ENCODE measurements around the gene ERVH48-1. TPM values are rescaled to one million over a fixed set of nuclear protein-coding genes. Genes with fewer than 3 reads are reported as not detected.
"Not testable (repeated sequence)": the region's sequence is repeated elsewhere in the genome, so short reads cannot be mapped to it uniquely, and the experiment has no call there.

ERVH48-1 gene
- total and polyA plus RNA-seq, 10 donors: 0.05 TPM; not detected in 9

DNA sequence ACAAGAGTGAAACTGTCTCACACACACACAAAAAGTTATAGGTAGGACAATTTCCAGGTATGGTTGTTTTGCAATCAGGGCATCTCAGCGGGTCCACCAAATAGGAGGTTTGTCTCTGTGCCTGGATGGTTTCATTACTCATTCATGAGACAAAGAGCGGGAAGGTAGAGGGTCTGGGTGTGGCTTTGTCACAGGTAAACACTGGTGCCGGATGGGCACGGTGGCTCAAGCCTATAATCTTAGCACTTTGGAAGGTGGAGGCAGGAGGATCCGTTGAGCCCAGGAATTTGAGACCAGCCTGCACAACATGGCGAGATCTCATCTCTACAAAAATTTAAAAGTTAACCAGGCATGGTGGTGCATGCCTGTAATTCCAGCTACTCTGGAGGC, 16.3 kb upstream of the ERVH48-1 start:
- H3K4me1 ChIP-seq: peaks cover 0 to 13% (median 0%) of the 10 kb centered on the region in 6 donors
- peak; percentile 9 for DNase-seq
- H3K27me3 ChIP-seq (replicated peaks in 1 of 7): no peaks in the 10 kb centered on the region
- intact Hi-C loops (cut with DNase I; ENCODE audit: low total_unique reads): no loop called here
- H3K27ac ChIP-seq: no peak overlapping the region
- no peaks in the 10 kb centered on the region for H3K36me3 ChIP-seq
- no peak overlapping the region for H3K4me3 ChIP-seq
- H3K9me3 ChIP-seq: no peaks in the 10 kb centered on the region
- TF ChIP-seq POLR2A (IDR thresholded peaks at IDR 0.05) (no peak), POLR2AphosphoS5 (IDR thresholded peaks at IDR 0.05) (no peak)
- TF ChIP-seq, protein P1, sequence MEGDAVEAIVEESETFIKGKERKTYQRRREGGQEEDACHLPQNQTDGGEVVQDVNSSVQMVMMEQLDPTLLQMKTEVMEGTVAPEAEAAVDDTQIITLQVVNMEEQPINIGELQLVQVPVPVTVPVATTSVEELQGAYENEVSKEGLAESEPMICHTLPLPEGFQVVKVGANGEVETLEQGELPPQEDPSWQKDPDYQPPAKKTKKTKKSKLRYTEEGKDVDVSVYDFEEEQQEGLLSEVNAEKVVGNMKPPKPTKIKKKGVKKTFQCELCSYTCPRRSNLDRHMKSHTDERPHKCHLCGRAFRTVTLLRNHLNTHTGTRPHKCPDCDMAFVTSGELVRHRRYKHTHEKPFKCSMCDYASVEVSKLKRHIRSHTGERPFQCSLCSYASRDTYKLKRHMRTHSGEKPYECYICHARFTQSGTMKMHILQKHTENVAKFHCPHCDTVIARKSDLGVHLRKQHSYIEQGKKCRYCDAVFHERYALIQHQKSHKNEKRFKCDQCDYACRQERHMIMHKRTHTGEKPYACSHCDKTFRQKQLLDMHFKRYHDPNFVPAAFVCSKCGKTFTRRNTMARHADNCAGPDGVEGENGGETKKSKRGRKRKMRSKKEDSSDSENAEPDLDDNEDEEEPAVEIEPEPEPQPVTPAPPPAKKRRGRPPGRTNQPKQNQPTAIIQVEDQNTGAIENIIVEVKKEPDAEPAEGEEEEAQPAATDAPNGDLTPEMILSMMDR (IDR thresholded peaks at IDR 0.05 in 8 of 11, conservative IDR thresholded peaks at IDR 0.05 in 3 of 11): no peak
- 88 to 95% (median 94%) methylated on average over 6 of the region's 6 CpGs for WGBS, 5 donors

DNA sequence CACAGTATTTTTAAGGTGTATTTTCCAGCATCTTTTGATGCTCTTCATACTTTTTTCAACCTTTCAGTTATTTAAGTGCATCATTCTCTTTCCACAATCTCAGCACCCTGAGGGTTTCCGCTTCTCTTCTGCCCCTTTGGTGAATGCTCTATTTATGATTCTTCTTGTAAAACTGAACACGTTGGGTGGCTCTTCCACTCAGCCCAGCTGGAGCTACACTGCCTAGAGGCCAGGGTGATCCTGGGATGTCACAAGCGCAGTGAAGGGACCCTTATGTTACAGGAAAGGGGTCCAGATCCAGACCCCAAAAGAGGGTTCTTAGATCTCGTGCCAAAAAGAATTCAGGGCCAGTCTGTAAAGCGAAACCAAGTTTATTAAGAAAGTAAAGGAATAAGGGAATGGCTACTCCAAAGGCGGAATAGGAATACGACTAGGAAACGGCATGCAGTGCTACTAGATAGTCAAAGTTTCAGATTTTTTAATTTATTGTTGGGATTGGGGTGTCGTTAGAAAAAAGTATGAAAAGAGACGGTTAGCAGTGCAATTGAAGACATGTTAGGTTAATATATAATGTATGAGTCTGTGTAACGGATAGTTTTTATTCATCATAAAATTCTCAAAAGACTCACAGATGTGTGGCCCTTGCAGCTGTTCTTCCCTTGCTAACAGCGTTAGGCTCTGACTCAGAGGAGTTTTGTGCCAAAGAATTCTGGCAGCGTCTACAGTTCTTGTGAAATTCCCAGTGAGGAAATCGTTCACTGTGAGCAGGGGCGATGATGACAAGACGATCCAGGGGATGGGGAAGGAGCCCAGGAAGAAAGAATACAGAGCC, 14.4 kb upstream of the ERVH48-1 start:
- H3K4me3 ChIP-seq: no peak overlapping the region

DNA sequence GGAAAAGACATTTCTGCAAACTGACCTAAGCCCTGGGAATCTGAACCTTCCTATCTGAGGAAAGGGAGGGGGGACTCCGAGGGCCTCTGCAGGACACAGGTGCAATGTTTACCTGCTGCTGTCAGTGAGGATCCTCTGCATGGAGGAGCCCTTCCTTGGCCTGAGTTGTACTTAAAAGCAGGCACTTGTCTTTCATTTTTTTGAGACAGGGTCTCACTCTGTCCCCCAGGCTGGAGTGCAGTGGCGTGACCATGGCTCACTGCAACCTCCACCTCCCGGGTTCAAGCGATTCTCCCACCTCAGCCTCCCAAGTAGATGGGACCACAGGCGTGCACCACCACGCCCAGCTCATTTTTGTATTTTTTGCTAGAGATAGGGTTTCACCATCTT, 13.2 kb upstream of the ERVH48-1 start:
- H3K4me3 ChIP-seq; H3K27me3 ChIP-seq (replicated peaks in 1 of 7); H3K27ac ChIP-seq; H3K9me3 ChIP-seq; intact Hi-C loops (cut with DNase I; ENCODE audit: low total_unique reads); H3K36me3 ChIP-seq: not testable (repeated sequence)
- 90 to 95% (median 94%) methylated on average over 6 of the region's 6 CpGs for WGBS, 5 donors
- H3K4me1 ChIP-seq: peaks cover 0 to 13% (median 0%) of the 10 kb centered on the region in 6 donors
- DNase-seq: peak; percentile 15

More for the DNA sequence above, 14.4 kb upstream of the ERVH48-1 start:
- intact Hi-C loops (cut with DNase I; ENCODE audit: low total_unique reads): no loop called here
- Histone ChIP-seq H3K27me3 (replicated peaks in 1 of 7) (no peaks in the 10 kb centered on the region), H3K9me3 (no peaks in the 10 kb centered on the region), H3K36me3 (no peaks in the 10 kb centered on the region), H3K27ac (no peak overlapping the region), H3K4me1 (peaks cover 0 to 13% (median 0%) of the 10 kb centered on the region in 6 donors)
- TF ChIP-seq POLR2A (IDR thresholded peaks at IDR 0.05) (no peak), POLR2AphosphoS5 (IDR thresholded peaks at IDR 0.05) (peak in 1 of 3 donors; percentile 50)
- TF ChIP-seq, protein P1 (IDR thresholded peaks at IDR 0.05 in 8 of 11, conservative IDR thresholded peaks at IDR 0.05 in 3 of 11): no peak
- WGBS, 5 donors: 63 to 79% (median 71%) methylated on average over 16 of the region's 16 CpGs
- peak; percentile 23 for DNase-seq

DNA sequence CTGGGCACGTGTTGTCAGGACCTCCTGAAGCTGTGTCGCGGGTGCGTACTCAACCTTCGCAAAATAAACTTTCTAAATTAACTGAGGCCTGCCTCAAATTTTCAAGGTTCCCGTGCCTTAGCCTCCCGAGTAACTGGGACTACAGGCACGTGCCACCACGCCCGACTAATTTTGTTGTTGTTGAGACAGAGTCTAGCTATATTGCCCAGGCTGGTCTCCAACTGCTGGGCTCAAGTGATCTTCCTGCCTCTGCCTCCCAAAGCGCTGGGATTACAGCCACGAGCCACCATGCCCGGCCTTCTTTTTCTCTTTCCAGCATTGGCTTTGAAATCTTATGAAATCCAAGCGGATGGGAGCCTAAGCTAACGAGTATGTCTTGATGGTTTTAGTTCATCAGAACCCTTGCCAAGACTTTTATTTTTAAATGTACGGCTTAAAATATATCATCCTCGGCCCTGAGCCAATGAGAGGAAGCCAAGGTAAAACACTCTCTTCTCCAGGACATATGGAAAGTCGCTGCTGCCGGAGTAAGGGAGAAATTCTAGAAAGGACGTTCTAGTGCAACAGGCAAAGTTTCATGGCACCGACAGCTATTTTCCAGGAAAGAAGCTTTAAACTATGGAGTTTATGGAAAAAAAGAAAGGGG, 12.7 kb upstream of the ERVH48-1 start:
- intact Hi-C loops (cut with DNase I; ENCODE audit: low total_unique reads): no loop called here
- DNase-seq: peak; percentile 33
- Histone ChIP-seq H3K27ac (no peak overlapping the region), H3K4me1 (peaks cover 0 to 13% (median 0%) of the 10 kb centered on the region in 6 donors), H3K36me3 (no peaks in the 10 kb centered on the region), H3K9me3 (no peaks in the 10 kb centered on the region), H3K4me3 (no peak overlapping the region), H3K27me3 (replicated peaks in 1 of 7) (no peaks in the 10 kb centered on the region)
- no peak for TF ChIP-seq POLR2AphosphoS5 (IDR thresholded peaks at IDR 0.05)
- TF ChIP-seq, protein P1 (IDR thresholded peaks at IDR 0.05 in 8 of 11, conservative IDR thresholded peaks at IDR 0.05 in 3 of 11): no peak
- no peak for TF ChIP-seq POLR2A (IDR thresholded peaks at IDR 0.05)
- 92 to 95% (median 95%) methylated on average over 21 of the region's 21 CpGs for WGBS, 5 donors

DNA sequence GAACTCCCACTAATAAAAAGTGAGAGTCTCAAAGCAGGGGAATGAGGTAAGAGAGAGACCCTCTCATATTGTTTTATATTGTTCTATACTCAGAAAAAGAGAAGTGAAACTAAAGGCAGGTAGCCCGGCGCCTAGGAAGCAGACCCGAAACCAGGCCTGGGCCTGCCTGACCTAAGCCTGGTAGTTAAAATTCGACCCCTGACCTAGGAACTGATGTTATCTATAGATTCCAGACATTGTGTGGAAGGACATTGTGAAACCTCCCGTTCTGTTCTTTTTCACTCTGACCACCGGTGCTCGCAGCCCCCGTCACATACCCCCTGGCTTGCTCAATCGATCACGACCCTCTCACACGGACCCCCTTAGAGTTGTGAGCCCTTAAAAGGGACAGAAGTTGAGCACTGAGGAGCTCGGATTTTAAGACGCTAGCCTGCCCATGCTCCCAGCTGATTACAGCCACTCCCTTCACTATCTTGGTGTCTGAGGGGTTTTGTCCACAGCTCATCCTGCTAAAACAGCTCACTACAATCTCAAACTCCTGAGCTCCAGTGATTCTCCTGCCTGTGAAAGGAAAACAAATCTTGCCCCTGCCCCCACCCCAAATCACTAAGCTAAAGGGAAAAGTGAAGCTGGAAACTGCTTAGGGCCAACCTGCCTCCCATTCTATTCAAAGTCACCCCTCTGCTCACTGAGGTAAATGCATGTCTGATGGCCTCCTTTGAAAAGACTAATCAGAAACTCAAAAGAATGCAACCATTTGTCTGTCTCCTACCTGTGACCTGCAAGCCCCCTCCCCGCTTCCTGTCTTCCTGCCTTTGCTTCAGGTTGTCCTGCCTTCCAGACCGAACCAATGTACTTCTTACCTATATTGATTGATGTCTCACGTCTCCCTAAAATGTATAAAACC, 11.9 kb upstream of the ERVH48-1 start:
- H3K4me3 ChIP-seq; intact Hi-C loops (cut with DNase I; ENCODE audit: low total_unique reads): not testable (repeated sequence)
- 56 to 69% (median 58%) methylated on average over 15 to 16 of the region's 16 CpGs for WGBS, 5 donors

DNA sequence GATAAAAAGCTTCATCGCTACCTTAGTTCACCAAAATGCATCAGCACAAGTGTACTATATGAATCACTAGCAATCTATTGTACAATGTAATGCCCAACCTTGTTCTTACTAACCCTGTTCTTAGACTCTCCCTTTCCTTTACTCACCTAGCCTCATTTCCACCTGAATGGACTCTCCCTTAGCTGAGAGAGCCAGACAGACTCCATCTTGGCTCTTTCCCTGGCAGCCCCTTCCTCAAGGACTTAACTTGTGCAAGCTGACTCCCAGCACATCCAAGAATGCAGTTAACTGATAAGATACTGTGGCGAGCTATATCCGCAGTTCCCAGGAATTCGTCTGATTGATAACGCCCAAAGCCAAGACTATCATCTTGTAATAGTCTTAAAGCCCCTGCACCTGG, 10.9 kb upstream of the ERVH48-1 start:
- peaks cover 0 to 13% (median 0%) of the 10 kb centered on the region in 6 donors for H3K4me1 ChIP-seq
- 81 to 96% (median 91%) methylated on average over 1 to 5 of the region's 5 CpGs for WGBS, 5 donors
- H3K9me3 ChIP-seq; H3K27ac ChIP-seq; H3K4me3 ChIP-seq; H3K27me3 ChIP-seq (replicated peaks in 1 of 7); H3K36me3 ChIP-seq; DNase-seq; intact Hi-C loops (cut with DNase I; ENCODE audit: low total_unique reads): not testable (repeated sequence)

More for the DNA sequence above, 11.9 kb upstream of the ERVH48-1 start:
- H3K27ac ChIP-seq: peak overlapping the region in 1 of 8 donors; percentile 42
- H3K27me3 ChIP-seq (replicated peaks in 1 of 7); H3K36me3 ChIP-seq; H3K9me3 ChIP-seq: not testable (repeated sequence)
- peaks cover 0 to 13% (median 0%) of the 10 kb centered on the region in 6 donors for H3K4me1 ChIP-seq
- peak; percentile 33 for DNase-seq

DNA sequence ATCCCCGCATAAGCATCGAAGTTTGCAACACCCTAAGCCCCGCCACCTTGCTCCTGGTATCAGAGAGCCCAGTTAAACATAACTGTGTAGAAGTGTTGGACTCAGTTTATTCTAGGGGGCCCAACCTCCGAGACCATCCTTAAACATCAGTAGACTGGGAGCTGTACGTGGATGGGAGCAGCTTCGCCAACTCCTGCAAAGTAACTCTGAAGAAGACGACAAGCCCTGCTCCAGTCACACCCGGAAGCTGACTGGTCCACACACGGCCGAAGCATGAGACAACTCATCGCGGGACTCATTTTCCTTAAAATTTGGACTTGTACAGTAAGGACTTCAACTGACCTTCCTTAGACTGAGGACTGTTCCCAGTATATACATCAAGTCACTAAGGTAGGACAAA, 8.5 kb upstream of the ERVH48-1 start:
- intact Hi-C loops (cut with DNase I; ENCODE audit: low total_unique reads); H3K27me3 ChIP-seq (replicated peaks in 1 of 7); H3K36me3 ChIP-seq; H3K4me1 ChIP-seq; H3K9me3 ChIP-seq; H3K4me3 ChIP-seq: not testable (repeated sequence)
- H3K27ac ChIP-seq: peak overlapping the region in 1 of 8 donors; percentile 2
- 90 to 98% (median 97%) methylated on average over 12 of the region's 12 CpGs for WGBS, 5 donors
- DNase-seq: peak; percentile 17

Data from spleen (tissue), 11 donors.